ENCODE measurements around the gene TMEFF2. TPM values are rescaled to one million over a fixed set of nuclear protein-coding genes. Genes with fewer than 3 reads are reported as not detected.
"Not testable (repeated sequence)": the region's sequence is repeated elsewhere in the genome, so short reads cannot be mapped to it uniquely, and the experiment has no call there.

The TMEFF2 gene
- total RNA-seq, 1 donor from 2014 or later: not detected

DNA sequence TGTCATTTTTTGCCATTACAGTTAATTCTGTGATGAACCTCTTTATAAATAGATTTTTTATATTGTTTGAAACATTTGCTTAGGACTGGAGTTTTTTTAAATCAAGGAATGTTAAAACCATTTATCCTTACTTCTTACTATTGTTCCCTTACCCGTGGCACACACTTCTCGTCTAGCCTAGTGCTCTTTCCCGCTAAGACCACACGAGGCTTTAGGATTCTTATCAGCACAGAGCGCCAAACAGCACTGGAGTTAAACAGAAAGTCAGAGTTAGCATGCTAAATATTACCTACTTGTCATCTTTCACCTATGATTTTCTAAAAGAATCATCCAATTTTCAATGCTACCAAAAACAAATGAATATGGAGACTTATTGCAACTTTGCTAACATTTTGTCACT lies 112.6 kb downstream of the TMEFF2 start:
- DNase-seq (ENCODE audit: low spot score) (no peak), ATAC-seq (no peak)
- intact Hi-C loops (cut with DNase I): no loop called here

DNA sequence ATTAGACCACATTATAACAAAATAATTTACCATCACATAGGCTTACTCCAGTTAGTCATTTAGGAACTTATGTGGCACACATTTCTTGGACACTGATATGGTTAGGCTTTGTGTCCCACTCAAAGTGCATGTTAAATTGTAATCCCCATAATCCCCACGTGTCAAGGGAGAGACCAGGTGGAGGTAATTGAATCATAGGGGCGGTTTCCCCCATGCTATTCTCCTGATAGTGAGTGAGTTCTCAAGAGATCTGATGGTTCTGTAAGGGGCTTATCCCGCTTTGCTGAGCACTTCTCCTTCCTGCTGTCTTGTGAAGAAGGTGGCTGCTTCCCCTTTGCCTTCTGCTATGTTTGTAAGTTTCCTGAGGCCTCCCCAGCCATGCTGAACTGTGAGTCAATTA lies 114.6 kb downstream of the TMEFF2 start:
- not testable (repeated sequence) for ATAC-seq

DNA sequence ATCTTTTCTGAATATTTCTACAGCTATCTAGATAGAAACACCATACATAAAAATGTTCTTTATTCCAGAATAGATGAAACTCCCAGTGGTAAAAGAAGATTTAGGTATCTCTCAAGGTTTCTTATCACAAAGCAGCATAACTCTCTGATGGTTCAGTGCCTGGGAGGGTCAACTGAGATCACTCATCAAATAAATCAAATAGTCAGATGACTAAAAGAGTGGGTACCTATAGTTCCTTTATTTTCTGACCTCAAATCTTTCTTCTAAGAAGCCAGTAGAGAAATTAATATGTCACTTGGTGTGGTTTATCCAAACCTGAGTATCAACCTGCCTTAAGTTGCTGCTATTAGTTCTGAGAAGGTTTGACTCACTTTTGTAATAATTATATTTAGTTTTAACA lies 120.9 kb downstream of the TMEFF2 start:
- no peak for ATAC-seq
- DNase-seq (ENCODE audit: low spot score): no peak
- intact Hi-C loops (cut with DNase I): no loop called here

More for the DNA sequence above, 114.6 kb downstream of the TMEFF2 start:
- DNase-seq (ENCODE audit: low spot score); intact Hi-C loops (cut with DNase I): not testable (repeated sequence)

DNA sequence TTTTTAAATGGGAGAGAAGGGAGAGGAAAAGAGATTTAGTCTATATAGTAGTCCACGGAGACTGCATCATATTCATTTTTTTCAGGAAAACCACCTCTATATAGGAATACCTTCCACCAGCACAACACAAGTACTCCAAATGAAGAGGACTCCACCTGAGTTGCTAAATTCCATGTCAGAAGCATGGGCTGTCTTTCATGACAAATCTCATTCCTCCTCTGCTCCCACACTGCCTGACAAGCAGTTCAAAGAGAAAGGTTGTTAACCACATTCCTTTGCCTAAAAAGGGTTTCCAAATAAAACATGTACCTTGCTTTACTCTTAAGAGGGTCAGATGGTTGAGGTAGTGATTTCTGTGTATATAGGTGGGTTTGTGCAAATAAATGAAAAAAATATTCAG lies 122.0 kb downstream of the TMEFF2 start:
- intact Hi-C loops (cut with DNase I): no loop called here
- DNase-seq (ENCODE audit: low spot score) (no peak), ATAC-seq (no peak)

DNA sequence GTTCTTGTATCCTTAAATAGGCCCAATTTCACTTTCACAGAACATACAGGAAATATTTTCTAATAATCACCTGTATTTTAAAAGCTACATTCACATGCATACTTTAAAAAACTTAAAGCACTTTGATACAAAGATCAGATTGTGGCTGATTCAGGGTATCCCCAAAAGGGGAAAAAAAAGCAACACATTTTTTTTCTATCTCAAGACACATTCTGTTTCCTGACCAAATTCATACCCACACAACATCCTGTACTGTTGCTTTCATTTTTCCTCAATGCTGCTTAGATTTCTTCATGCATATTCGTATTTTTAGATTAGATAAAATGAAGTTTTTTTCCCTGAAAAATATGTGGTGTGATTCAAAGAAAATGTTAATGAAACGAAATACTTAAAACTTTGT lies 122.5 kb downstream of the TMEFF2 start:
- DNase-seq (ENCODE audit: low spot score): no peak
- ATAC-seq: no peak
- intact Hi-C loops (cut with DNase I): no loop called here

DNA sequence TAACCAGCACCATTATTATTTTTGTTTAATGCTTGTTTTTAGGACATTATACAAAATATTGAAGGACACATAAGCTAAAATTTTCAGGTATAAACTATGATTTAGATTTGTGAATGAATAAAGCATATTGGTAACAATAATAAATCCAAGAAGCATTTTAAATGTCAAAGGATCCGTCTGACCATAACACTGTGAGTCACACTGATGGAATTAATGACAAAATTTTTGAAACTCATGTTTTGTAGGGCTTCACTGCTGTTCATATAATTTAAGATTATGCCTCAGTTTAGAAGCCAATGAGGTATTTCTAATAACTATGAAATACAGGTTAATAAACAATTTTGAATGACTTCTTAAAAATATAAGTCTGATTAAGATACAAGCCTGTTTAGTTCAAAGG lies 124.6 kb downstream of the TMEFF2 start:
- ATAC-seq (no peak), DNase-seq (ENCODE audit: low spot score) (no peak)
- intact Hi-C loops (cut with DNase I): no loop called here

DNA sequence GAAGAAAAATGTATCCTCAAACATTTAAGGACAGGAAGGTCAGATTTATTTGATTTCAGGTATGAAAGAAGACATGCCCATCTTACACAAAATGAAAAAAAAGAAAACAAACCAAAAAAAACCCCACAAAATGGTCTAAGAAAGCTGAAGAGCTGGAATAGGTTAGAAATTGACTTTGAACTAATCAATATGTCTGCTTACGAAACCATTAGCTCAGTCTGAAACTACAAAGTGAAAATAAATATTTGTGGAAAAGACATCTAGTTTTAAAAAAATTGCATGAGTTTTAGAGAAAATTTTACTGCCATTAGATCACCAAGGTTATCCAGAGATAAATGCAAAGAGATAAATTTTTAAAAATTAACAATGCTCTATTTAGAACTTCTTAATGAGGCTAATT lies 125.3 kb downstream of the TMEFF2 start:
- no peak for DNase-seq (ENCODE audit: low spot score)
- ATAC-seq: no peak
- intact Hi-C loops (cut with DNase I): no loop called here

DNA sequence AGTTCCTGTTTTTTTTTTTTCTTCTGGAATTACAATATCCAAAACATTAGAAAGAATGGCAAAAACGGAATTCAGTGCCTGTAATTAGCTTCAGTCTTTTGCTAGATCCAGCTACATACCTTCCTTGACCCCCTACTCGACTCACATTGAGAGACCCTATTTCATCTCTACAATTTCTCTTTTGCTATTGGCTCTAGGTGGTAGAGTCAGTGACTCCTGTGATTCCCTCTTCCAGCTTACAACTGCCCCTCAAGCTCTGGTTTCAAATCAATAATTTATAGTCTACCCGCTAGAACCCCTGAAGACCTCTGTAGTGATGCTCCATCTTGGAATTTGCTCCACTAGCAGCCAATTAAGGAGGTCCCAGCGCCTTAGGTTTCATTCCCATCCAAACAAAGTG lies 125.8 kb downstream of the TMEFF2 start:
- DNase-seq (ENCODE audit: low spot score) (no peak), ATAC-seq (no peak)
- intact Hi-C loops (cut with DNase I): no loop called here

DNA sequence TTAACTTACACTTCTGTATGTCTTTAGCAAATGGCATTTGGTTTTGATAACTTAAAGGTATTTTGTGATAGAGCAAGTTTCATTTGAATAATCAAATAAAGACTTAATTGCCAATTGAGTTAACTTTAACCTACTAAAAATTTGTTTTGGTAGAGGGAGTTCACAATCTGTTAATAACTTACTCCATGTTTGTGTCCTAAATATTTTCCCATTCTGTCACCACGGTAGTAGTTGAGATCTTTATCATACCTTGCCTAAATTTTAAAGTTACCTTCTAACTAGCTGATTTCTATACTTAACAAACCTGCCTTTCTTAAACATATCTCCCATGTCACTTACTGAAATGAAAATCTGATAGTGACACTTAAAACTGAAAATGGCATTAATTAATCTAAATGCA lies 127.1 kb downstream of the TMEFF2 start:
- intact Hi-C loops (cut with DNase I): no loop called here
- no peak for DNase-seq (ENCODE audit: low spot score)
- ATAC-seq: no peak

DNA sequence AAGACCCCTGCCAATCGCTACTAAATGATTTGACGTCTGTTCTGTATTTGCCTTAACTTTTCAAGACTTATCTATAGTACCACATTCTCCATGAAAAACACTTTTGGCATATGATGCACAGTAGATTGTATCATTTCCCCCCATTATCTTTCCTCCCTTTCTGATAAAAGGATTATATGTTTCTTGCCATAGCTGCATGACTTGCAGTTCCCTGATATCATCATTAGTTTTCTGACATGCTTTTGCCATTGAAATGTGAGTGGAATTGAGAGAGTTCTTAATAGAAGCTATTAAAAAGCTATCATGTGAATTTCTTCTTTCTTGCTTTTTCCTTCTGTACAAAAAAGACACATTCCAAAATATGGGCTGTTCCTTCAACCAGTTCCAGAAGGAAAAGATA lies 130.3 kb downstream of the TMEFF2 start:
- intact Hi-C loops (cut with DNase I): no loop called here
- ATAC-seq (no peak), DNase-seq (ENCODE audit: low spot score) (no peak)

DNA sequence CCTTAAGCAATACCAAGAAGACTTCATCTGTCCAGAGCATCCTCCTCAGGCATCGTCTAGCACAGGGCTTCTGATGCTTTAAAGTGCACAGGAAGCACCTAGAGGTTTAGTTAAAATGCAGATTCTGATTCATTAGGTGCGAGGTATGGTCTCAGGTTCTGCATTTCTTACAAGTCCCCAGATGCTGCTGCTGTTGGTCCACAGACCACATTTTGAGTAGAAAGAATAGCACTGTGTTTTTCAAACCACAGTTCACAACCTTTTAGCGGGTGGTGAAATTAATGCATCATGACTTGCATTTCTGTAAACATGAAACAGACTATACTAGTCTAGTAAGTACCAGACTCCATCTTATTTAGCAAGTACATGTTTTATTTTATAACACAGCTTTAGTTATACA lies 134.6 kb downstream of the TMEFF2 start:
- DNase-seq (ENCODE audit: low spot score) (no peak), ATAC-seq (no peak)
- intact Hi-C loops (cut with DNase I): no loop called here

DNA sequence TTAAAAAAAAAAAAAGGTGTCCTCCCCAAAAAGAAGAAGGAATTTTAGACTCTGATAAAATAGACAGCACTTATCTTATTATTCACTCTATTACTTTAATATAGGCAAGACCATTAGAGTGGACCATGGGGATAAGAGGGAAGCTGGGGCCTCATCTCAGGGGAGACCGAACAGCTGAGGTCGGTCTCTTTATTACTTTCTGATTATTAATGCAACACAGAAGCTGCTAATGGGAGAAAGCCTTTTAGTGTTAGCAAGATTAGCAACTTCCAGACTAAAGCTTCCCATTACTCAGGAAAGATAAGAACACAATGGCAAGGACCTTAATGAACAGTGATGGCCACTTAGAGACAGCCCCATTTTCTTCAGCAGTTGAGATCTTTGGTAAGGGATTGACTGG lies 135.5 kb downstream of the TMEFF2 start:
- ATAC-seq: no peak
- intact Hi-C loops (cut with DNase I): no loop called here
- no peak for DNase-seq (ENCODE audit: low spot score)

DNA sequence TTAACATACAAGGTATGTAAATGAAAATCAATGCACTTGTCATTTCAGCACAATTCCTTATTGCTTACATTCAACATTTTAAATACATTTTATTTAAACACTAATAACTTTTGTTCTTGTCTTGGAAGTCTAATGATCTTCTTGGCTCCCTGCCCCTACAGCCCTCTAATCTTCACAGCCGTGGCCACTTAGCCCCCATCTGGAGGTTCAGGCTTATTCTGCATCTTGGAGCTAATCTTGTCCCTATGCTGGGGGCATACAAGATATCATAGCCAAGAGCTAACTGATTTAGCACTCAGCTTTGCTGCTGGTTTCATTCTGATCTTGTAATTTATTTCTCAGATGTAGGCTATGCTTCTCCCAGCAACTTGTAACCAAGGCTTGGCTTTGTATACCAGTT lies 140.8 kb downstream of the TMEFF2 start:
- ATAC-seq: no peak
- intact Hi-C loops (cut with DNase I): no loop called here
- DNase-seq (ENCODE audit: low spot score): no peak

DNA sequence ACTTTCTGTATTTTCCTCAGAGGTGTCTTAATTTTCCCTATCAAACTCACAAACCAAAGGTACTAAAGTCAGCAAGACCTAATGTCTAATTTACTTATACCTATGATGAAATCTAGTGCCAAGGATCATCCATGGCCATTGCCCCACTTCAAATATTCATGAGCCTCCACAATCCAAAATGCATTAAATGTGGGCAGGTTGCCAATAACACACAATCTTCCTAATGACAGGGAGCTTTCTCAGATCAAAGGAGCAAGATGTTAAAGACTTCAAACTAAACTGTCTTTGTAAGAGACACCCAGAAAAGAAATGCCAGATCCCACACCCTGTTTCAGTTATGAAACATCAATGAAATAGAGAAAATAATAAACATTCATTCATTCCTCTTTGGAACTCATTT lies 143.2 kb downstream of the TMEFF2 start:
- no peak for DNase-seq (ENCODE audit: low spot score)
- intact Hi-C loops (cut with DNase I): no loop called here
- ATAC-seq: no peak

DNA sequence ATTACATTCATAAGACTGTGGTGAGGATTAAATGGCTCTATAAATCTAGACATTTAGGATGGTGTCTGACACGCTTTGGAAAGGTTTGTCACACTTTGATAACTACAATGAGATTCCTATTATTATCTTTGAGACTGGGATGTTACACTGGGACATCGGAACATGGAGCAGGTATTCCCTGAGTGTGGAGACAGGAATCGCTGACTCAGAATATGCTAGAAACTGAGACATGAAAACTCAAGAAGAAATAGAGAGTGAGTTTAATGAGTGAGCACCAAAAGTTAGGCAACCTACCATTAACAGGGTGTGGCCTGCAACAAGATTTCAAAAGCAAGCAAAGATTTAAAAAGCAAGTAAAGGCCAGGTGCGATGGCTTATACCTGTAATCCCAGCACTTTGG lies 145.4 kb downstream of the TMEFF2 start:
- intact Hi-C loops (cut with DNase I): no loop called here
- ATAC-seq (no peak), DNase-seq (ENCODE audit: low spot score) (no peak)

DNA sequence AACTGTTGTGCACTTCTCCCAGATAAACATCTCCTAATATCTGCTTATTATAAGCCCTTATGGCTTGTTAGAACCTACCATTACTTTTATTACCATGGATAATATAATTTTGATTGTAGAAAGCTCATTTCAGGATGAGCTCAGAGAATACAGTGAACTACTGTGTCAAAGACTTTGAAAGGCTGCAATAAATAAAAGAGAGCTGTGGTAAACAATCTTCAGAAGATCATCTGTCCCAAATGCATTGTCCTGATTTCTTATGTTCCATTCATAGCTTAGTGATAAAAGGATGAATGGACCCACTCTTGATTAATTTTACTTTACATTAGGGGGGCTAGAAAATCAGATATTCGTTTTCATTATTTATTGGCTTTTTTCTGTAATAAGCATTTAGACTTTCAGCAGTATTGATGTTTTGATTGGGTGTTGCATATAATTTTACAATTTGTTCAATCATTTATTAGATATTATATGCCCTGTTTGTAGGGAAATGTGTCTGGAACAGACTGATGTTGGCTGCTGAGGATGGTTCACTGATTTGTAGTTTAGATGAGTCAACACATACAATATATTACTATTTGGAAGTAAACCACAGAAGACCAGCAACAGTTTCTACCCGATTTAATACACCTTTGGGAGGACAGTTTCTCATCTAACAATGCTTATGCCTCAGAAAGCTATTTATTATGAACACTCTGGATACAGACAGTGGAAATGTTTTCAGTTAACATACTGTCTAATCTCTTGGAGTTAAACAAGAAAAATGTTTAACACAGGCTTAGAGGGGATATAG lies 147.2 kb downstream of the TMEFF2 start:
- DNase-seq (ENCODE audit: low spot score) (no peak), ATAC-seq (no peak)
- intact Hi-C loops (cut with DNase I): no loop called here

DNA sequence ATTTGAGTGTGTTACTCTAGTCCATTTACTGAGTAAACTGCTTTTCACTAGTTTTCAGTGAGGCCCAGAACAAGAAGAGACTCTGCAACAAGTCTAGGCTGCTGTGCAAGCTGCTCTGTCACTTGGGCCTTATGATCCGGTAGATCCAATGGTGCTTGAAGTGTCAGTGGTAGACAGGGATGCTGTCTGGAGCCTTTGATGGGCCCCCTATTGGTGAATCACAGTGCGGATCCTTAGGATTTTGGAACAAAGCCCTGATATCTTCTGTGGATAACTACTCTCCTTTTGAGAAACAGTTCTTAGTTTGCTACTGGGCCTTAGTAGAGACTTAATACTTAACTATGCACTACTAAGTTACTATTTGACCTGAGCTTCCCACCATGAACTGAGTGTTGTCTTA lies 150.2 kb downstream of the TMEFF2 start:
- ATAC-seq: no peak
- DNase-seq (ENCODE audit: low spot score): no peak
- intact Hi-C loops (cut with DNase I): no loop called here

DNA sequence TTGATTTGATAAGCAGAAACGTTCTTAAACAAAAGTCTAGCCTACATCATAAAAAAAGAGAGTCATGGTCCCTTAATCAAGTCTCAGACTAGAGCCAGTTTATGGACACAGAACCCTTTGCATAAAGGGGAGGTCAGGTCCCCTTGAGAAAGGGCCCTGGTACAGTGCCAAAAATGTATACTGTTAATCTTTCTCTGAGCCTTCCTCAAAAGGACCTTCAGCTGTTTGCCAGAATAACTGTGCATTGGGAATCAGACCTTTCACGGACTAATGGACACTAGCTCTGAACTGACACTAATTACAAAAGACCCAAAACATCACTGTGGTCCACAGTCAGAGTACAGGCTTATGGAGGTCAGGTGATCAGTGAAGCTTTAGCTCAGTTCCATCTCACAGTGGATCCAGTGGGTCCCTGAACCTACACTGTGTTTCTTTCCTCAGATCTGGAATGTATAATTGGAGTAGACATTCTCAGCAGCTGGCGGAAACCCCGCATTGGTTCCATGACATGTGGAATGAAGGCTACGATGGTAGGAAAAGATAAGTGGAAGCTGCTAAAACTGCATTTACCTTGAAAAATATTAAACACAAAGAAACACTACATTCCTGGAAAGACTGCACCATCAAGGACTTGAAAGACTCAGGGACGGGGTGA lies 151.4 kb downstream of the TMEFF2 start:
- intact Hi-C loops (cut with DNase I): no loop called here
- no peak for DNase-seq (ENCODE audit: low spot score)
- ATAC-seq: no peak

DNA sequence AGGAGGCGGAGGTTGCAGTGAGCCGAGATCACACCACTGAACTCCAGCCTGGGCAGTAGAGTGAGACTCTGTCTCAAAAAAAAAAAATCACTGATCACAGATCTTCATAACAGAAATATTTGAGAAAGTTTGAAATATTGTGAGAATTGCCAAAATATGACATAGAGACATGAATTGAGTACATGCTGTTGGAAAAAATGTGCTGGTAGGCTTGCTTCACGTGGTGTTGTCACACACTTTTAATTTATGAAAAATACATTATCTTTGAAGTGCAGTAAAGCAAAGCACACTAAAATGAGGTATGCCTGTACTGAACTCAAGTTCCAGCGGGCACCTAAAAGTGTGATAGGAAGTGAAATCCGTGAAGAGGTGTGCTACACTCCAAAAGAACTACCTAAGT lies 152.6 kb downstream of the TMEFF2 start:
- DNase-seq (ENCODE audit: low spot score): no peak
- intact Hi-C loops (cut with DNase I): no loop called here
- ATAC-seq: no peak

DNA sequence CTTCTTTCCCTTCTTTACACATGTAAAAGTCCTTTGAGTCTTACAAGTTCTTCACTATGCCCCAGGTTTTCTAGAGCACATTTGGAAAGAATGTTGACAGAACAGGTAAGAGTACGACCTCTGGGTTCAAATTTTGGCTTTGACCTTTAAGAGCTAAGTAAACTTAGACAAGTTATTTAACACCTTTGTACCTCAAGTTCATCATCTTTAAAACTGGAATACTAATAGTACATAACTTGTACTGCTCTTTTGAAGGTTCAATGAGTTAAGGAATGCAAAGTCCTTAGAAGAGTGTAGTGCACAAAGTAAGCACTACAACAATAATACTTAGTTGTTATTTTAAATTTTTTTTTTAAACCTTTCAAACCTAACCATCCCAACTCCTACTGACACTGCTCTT lies 156.6 kb downstream of the TMEFF2 start:
- no peak for DNase-seq (ENCODE audit: low spot score)
- ATAC-seq: no peak
- intact Hi-C loops (cut with DNase I): no loop called here

Measured in sciatic nerve (tissue), 2 donors.